AG10803 (cell line): ENCODE results near the gene SLC17A9.

Experiments
- DNase-seq: peaks from one replicate; pipeline ENCODE4 v3.0.0; 2010; ENCODE audit warnings: low read depth
- H3K4me3 ChIP-seq: 2 replicates; pipeline ENCODE4 v1.5.1; 2011; ENCODE audit warnings: mild to moderate bottlenecking, low read length, control low read depth
- TF ChIP-seq, protein P1 (sequence below): conservative IDR thresholded peaks from 2 replicates; pipeline ENCODE4 v1.5.1; 2011; ENCODE audit warnings: mild to moderate bottlenecking, low read length, control low read depth, inconsistent platforms

The SLC17A9 gene

DNA sequence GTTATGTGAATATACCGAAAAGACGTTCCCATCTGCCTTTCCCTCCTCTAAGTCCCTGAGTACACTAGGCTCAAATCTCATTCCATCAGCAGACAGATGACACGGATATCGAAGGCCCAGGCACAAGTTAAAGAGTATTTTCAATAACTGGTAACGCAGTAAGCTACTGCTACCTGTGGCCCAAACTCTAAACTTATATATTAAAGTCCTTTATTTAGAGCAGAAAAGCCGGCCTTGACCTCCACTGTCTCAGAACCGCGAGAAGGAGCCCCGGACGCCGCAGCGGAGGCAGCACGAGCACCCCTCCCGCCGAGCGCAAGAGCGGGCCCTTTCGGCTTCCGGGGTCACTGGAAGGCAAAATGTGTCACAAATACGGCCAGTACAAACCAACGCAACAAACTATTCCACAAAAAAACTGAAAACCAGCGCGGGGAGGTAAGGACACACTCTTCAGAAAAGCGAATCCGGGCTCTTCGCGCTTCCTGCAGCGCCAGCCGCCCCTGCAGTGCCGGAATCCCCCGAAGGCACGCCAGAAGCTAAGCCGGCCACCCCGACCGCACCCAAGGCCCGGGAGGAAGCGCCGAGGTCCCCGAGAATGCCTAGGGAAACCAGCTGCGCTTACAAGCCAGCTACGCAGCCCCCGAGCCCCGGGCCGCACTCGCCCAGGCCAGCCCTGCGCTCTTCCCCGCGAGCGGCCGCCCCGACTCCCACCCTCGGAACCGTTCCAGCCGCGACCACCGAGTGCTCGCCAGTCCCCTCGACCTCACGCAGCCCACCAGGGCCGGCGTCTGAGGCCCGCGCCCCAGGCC is 26.9 kb upstream of the SLC17A9 start:
- TF ChIP-seq, protein P1, sequence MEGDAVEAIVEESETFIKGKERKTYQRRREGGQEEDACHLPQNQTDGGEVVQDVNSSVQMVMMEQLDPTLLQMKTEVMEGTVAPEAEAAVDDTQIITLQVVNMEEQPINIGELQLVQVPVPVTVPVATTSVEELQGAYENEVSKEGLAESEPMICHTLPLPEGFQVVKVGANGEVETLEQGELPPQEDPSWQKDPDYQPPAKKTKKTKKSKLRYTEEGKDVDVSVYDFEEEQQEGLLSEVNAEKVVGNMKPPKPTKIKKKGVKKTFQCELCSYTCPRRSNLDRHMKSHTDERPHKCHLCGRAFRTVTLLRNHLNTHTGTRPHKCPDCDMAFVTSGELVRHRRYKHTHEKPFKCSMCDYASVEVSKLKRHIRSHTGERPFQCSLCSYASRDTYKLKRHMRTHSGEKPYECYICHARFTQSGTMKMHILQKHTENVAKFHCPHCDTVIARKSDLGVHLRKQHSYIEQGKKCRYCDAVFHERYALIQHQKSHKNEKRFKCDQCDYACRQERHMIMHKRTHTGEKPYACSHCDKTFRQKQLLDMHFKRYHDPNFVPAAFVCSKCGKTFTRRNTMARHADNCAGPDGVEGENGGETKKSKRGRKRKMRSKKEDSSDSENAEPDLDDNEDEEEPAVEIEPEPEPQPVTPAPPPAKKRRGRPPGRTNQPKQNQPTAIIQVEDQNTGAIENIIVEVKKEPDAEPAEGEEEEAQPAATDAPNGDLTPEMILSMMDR, result no peak
- DNase-seq, result peak; percentile 25
- H3K4me3 ChIP-seq, result peak overlapping the region; percentile 87

DNA sequence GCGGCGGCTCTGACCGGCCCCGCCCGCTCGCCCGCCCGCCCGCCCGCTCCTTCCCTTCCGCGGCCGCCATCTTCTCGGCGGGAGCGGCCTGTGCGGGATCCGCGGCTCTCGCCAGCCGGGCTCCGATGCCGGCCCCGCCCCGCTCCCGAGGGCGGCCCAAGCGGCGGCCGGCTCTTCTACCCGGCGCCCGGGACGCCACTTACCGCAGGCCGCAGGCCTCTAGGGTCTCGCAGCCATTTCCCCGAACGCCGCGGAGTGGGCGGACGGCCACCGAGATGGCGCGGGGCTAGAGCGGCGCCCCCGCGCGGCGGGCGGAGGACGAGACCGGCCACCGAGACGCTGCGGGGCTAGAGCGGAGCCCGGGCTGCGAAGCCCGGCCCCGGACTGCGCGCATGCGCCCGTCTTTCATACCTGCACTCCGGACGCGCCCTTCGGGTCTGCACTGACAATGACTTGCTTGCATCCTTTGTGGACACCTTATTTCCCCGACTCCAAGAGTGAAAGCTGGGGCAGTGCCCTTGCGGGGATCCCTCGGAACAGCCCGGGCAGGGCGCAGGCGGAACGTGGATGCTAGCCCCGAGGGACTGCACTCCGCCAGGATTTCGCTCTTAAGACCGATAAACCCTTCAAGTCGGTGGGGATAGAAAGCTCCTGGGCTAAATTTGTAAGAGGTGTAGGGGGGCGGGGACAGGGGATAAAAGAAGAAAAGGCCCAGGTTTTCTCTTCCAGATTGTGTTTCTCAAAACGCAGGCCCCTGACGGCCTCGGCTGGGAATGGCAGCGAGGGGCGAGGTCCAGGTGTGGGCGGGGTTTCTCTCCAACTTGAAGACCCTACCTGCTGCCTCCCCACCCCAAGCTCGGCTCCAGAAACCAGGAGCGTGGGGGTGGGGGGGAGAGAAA is 26.0 kb upstream of the SLC17A9 start, which contains the start of gene DIDO1:
TSS of gene DIDO1 (minus strand) at position 277 of the 899 bp plus-strand sequence.
- peak within 1 kb of the TSS; percentile 87 for H3K4me3 ChIP-seq
- TF ChIP-seq, protein P1, result peak; percentile 34
- peak; percentile 80 for DNase-seq

DNA sequence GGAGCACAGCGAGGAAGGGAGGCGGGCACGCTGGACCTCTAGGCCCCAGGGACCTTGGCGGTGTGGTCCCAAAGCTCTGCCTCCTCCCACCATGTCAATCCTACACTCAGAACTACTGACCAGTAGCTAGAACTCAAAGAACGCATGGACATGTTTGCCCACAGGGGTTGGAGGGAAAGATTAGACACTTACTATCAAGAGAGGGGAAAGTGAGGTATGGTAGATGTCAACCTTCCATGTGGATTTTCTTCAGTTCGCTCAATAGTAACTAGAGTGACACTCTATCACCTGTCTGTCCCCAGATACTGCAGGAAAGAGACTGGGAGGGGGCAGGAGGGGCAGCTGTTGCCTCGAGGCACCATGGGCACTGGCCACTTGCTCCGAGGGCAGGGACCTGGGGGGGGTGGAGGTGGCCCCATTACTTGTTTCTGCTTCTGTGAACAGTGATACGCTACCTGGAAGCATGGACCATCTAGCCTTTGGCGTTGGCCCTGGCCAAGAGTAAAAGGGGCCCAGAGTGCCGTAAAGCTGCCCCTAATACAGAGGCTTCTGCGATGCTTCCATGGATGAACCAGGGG is 25.3 kb upstream of the SLC17A9 start:
- peak overlapping the region; percentile 87 for H3K4me3 ChIP-seq
- TF ChIP-seq, protein P1, result no peak
- DNase-seq, result no peak

DNA sequence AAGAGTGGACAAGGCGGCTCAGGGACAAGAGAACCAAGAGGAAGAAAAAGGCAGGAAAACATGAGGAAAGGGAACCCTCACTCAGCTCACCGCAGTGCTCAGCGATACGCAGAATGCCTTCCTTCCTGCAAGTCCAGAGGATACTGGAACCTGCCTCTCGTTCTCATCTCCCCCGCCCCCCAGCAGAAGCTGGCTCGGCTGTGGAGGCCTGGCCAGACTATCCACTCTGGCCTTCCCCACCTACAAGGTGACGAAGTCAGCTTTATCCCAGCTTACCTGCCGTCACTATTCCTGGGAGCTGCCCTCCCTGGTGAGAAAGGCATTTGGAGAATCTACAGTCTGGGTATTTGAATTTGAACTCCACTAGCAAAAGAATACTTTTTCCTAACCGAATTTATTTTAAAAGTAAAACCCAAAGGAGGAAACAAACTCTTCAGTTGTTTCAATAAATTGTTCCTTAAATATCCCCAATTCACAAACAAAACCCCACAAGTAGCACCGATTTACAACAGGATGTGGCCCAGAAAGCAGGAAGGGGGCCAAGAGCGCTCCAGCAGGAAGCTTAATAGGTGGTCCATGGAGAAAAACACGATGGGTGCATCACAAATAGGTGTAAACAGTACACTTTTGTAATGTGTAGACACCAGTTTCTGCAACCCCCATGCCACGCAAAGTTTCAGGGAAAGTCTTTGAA is 24.1 kb upstream of the SLC17A9 start:
- peak overlapping the region; percentile 65 for H3K4me3 ChIP-seq
- peak; percentile 40 for DNase-seq

DNA sequence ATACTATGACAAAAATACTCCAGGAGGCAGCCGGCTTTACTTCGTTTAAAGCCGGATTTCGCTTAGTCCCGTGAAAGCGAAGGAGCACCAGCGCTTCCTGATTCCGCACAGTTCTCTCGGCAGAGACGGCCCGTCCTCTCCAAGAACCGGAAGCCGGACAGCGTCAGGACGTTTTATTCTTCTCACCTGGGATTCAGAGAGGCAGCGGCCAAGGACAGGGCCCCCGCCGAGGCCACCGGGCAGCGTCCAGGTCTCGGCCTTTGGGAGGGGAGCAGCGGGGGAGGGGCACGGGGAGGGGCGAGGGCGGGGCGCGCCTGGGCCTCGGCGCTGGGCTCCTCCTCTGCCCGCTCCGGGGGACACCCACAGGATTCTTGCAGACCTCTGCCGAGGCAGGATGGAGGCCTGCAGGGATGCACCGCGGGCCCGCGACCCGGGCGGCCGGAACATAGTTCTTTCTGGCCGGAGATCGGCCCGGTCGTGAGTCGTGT is 23.4 kb upstream of the SLC17A9 start:
- peak overlapping the region; percentile 65 for H3K4me3 ChIP-seq
- peak; percentile 50 for DNase-seq
- TF ChIP-seq, protein P1, result no peak

More for the DNA sequence above, 24.1 kb upstream of the SLC17A9 start:
- TF ChIP-seq, protein P1, result no peak

DNA sequence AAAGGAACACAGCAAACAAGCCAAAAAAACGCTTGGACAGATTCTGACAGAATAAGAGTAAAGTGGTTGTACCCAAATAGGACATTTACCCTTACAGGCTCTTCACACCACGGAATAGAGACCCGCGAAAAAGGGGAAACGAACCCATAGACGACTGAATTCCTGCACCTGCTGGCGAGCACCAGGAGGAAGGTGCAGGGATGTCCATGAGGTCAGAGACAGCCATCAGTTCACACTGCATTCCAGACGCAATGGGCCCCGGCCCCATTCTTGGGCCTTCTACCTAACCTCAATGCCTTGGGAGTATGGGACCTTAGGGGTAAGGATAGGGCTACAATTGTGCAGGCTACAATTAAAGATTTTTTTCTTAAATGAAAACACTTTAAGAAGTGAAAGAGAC is 21.0 kb upstream of the SLC17A9 start:
- H3K4me3 ChIP-seq, result no peak overlapping the region
- TF ChIP-seq, protein P1, result no peak
- DNase-seq, result no peak
